MM.1S (cell line): ENCODE results near the gene FOSB.

Experiments
- EZH2 ChIP-seq: fragments of 300-600 bp; sonication (generic); optimal IDR thresholded peaks from 2 replicates; pipeline ENCODE3; 2017; ENCODE audit warnings: low read depth, mild to moderate bottlenecking, antibody characterized with exemption, low read length, mixed read lengths
- EZH2phosphoT487 ChIP-seq: fragments of 300-600 bp; sonication (generic); IDR thresholded peaks from 2 replicates; pipeline ENCODE4 v1.6.1; 2018; ENCODE audit warnings: antibody characterized with exemption, low read length
- TF ChIP-seq, protein P1 (sequence below): fragments of 300-600 bp; sonication (generic); IDR thresholded peaks from 2 replicates; pipeline ENCODE4 v1.5.1; 2016; ENCODE audit warnings: antibody characterized with exemption, low read length, mixed read lengths

DNA sequence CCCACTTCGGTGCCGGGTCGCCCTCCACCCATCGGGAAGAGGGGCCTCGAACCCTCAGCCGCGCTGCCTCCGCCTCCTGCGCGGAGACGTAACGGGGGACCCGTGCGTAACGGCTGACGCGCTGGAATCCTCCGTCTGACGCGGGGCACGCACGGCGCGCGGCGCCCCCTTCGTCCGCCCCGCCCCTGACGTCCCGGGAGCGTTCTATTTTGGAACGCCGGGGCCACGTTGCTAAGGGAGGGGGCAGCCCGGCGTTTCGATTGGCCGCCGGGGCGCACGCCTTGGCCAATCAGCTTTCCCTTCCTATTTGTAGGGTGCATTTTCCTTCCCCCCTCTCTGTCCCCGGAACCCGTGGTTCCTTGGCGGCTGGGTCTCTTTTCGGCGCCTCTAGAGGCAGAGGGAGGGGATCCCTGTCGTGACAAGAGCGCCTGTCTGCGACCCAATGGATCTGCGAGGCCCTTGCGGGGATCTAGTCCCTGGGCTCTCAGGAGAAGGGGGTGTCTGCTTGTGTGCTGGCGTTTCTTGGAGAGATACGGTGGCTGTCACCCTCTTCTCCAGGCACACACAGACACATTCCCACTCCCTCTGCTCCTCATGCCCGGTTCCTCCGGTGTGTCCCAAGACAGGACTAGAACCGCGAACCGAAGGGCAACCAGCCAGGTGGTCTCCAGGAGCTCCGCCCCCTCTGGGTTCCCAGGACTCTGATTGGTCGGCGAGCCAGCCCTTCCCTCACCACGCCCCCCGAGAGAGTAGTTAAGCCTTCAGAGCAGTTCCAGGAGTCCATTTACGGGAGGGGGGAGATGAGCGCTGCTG, 1.5 kb downstream of the FOSB start:
- TF ChIP-seq, protein P1, sequence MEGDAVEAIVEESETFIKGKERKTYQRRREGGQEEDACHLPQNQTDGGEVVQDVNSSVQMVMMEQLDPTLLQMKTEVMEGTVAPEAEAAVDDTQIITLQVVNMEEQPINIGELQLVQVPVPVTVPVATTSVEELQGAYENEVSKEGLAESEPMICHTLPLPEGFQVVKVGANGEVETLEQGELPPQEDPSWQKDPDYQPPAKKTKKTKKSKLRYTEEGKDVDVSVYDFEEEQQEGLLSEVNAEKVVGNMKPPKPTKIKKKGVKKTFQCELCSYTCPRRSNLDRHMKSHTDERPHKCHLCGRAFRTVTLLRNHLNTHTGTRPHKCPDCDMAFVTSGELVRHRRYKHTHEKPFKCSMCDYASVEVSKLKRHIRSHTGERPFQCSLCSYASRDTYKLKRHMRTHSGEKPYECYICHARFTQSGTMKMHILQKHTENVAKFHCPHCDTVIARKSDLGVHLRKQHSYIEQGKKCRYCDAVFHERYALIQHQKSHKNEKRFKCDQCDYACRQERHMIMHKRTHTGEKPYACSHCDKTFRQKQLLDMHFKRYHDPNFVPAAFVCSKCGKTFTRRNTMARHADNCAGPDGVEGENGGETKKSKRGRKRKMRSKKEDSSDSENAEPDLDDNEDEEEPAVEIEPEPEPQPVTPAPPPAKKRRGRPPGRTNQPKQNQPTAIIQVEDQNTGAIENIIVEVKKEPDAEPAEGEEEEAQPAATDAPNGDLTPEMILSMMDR, result peak; percentile 12; the same call in 1 of the 2 replicates
- TF ChIP-seq EZH2 (no peak), EZH2phosphoT487 (no peak)
